NCI-H510A (cell line): ENCODE data around the gene NAA10.

Experiments
- DNase-seq: peaks from one replicate; lab custom pipeline; 2025; lab: John Stamatoyannopoulos, UW

Gene NAA10

DNA sequence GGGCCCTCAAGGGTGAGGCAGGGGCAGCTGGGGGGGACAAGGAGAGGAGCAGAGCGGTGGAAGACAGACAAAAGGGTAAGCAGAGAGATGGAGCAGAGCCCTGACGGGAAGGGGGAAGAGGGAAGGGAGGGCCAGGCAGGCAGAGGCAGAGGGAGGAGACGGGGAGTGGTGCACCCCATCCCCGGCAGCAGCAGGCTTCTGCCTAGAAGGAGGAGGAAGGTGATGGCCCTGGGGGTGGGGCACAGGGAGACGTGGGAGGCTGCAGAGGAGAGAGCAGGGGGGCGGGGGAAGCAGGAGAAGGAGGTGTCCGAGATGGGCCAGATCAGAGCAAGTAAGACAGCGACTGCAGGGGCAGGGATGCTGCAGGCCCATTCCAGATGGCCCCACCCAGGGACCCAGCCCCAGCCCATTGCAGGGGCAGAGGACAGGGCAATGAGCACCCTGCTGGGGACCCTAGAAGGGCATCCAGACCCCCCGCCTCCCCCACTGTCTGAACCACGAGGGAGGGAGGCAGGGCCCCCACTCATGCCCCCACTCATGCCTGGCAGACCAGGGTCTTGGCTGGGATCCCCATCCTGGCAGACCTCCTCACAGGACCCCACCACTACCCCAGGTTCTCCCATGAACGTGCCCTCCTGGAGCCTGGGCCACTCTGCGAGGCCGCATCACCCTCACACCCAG, 51.5 kb downstream of the NAA10 start:
- DNase-seq = no peak

- no peak for DNase-seq
Observed at GRCh38 chrX:153882557-153882956, 52.3 kb downstream of the NAA10 start.

- DNase-seq = no peak
Observed at GRCh38 chrX:153882086-153882498, 52.7 kb downstream of the NAA10 start.

DNA sequence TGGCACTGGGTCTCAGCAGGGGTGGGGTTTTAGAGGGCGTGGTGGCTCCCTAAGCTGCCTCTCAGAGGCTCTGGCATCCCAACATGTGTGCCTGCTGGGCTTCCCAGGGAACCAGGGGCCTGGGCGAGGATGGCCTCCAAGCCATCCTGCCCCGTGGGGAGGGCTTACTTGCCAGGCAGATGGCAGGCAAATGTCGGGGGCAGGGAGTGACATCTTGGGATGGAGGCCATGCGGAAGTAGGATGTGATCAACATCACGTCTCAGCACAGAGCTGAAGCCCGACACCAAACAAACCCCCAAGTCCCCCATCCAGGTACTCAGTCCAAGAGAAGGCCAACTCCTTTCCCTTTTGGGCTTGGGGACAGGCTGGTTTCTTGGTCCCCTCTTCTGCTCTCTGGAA, 53.6 kb downstream of the NAA10 start:
- DNase-seq = no peak

DNA sequence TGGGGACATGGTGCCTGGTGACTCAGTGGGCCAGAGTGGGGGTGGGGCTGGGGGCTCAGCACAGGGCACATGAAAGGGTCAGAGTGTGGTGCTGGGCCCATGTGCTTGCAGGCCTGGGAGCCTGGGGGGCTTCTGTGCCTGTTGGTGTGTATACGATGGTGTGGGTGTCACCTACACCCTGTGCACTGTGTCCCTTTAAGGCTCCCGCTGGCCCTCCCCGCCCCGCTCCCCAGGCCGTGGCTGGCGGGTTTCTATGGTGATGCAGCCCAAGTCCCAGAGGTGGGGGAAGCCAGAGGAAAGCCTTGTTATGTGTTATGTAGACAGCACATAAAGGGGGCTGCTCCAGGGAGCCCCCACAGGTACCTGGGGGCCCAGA, 54.4 kb downstream of the NAA10 start:
- DNase-seq = no peak

DNA sequence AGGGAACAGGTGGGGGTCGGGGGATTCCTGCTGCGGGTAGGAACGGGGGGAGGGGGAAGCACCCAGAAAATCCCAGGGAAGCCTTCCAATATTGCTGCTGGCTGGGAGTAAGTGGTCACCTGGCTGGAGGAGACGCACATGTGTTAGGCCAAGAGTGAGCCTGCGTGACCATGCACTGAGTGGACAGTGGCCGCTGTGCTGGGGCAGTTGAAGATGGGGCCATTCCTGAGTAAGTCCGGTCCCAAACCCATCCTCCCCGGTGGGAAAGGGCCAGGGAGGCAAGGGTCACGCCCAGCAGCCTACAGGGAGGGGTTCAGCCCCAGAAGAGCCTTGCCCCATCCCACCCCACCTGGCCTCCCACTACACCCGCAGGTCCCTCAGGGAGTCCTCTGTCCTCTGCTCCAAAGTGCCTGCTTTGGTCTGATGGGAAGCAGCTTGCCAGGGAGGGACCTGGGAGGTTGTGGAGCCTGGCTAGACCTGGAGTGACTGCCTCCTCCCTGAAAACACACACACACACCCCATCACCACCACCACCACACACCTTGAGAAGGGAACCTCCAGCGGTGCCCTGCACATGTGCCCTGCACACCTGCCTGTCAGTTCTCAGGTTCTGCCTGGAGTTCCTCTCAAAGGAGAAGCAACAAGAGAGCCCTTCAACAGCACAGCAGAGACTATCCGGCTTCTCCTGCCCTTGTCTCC, 54.9 kb downstream of the NAA10 start:
- DNase-seq = no peak
